SH-SY5Y (cell line): Measurements from ENCODE around the gene LATS1.

ENCODE experiments used
- GATA2 ChIP-seq: IDR thresholded peaks from 2 replicates; pipeline ENCODE4 v1.6.1; 2011; ENCODE audit warnings: mild to moderate bottlenecking, low read depth, low read length
- GATA3 ChIP-seq: IDR thresholded peaks from 2 replicates; pipeline ENCODE4 v1.6.1; 2011; ENCODE audit warnings: low read depth, mild to moderate bottlenecking, low read length, moderate library complexity

DNA sequence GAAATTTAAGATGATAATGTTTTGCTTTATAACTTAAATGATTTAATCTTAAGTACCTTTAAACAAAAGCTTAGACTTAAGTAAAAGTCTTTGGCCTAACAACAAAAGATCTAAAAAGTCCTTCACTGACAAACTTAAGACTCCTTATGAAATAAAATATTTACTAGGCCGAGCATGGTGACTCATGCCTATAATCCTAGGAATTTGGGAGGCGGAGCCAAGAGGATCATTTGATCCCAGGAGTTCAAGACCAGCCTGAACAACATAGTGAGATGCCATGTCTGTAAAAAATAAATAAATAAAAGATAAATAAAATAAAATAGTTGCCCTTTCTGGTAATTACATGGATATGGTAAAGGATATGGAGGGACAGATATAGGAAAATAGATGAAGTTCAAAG, 81.8 kb downstream of the LATS1 start:
- TF ChIP-seq GATA2 (no peak), GATA3 (no peak)
